ENCODE data around the gene SCG5.

SCG5 gene

GRCh38 chr15:32705446-32705845, 63.9 kb downstream of the SCG5 start:
- TF ChIP-seq, protein P1, sequence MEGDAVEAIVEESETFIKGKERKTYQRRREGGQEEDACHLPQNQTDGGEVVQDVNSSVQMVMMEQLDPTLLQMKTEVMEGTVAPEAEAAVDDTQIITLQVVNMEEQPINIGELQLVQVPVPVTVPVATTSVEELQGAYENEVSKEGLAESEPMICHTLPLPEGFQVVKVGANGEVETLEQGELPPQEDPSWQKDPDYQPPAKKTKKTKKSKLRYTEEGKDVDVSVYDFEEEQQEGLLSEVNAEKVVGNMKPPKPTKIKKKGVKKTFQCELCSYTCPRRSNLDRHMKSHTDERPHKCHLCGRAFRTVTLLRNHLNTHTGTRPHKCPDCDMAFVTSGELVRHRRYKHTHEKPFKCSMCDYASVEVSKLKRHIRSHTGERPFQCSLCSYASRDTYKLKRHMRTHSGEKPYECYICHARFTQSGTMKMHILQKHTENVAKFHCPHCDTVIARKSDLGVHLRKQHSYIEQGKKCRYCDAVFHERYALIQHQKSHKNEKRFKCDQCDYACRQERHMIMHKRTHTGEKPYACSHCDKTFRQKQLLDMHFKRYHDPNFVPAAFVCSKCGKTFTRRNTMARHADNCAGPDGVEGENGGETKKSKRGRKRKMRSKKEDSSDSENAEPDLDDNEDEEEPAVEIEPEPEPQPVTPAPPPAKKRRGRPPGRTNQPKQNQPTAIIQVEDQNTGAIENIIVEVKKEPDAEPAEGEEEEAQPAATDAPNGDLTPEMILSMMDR (conservative IDR thresholded peaks at IDR 0.05; ENCODE audit: low read depth, low read length): no peak
- H3K4me1 ChIP-seq (ENCODE audit: low read depth, poor library complexity, severe bottlenecking): no peaks in the 10 kb centered on the region
- no peak overlapping the region for H3K4me3 ChIP-seq (IDR thresholded peaks at IDR 0.05; ENCODE audit: insufficient read depth, low read depth, low read length)
- no peak overlapping the region for H3K4me2 ChIP-seq
- no peaks in the 10 kb centered on the region for H3K27me3 ChIP-seq (ENCODE audit: insufficient read depth, low read depth)
- no peak overlapping the region for H3K9ac ChIP-seq
- H4K20me1 ChIP-seq (ENCODE audit: insufficient read depth): no peaks in the 10 kb centered on the region
- H3K27ac ChIP-seq: no peak overlapping the region
- no peaks in the 10 kb centered on the region for H3K79me2 ChIP-seq (ENCODE audit: insufficient read depth, low read depth)
- H2AFZ ChIP-seq (ENCODE audit: low read depth): no peak overlapping the region
- no peaks in the 10 kb centered on the region for H3K36me3 ChIP-seq (ENCODE audit: insufficient read depth)

DNA sequence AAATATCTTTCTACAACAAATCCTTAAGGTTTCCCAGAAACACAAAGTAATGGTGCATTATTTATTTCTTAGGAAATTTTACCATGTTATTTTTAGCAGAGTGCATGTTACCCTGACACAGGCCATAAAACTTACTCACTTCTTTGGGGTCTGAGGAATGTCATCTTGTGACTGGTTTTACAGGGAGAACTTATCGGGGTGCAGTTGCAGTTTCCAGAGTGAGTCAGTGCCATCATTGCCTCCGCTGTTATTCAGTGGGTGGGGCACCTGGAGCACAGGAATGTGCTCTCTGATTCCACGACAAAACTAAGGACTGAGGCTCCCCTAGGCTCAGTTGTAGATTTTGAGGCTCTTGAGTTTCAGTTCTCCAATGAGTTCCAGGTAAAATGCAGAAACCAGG, 65.2 kb downstream of the SCG5 start:
- no peaks in the 10 kb centered on the region for H3K27me3 ChIP-seq (ENCODE audit: insufficient read depth, low read depth)
- no peaks in the 10 kb centered on the region for H3K36me3 ChIP-seq (ENCODE audit: insufficient read depth)
- no peaks in the 10 kb centered on the region for H3K4me1 ChIP-seq (ENCODE audit: low read depth, poor library complexity, severe bottlenecking)
- no peak overlapping the region for H3K4me2 ChIP-seq
- no peak overlapping the region for H2AFZ ChIP-seq (ENCODE audit: low read depth)
- no peak overlapping the region for H3K27ac ChIP-seq
- TF ChIP-seq, protein P1 (conservative IDR thresholded peaks at IDR 0.05; ENCODE audit: low read depth, low read length): no peak
- H4K20me1 ChIP-seq (ENCODE audit: insufficient read depth): no peaks in the 10 kb centered on the region
- no peaks in the 10 kb centered on the region for H3K79me2 ChIP-seq (ENCODE audit: insufficient read depth, low read depth)
- H3K9ac ChIP-seq: no peak overlapping the region
- no peak overlapping the region for H3K4me3 ChIP-seq (IDR thresholded peaks at IDR 0.05; ENCODE audit: insufficient read depth, low read depth, low read length)

- Histone ChIP-seq H3K79me2 (ENCODE audit: insufficient read depth, low read depth) (no peaks in the 10 kb centered on the region), H3K27ac (no peak overlapping the region), H3K4me2 (no peak overlapping the region), H4K20me1 (ENCODE audit: insufficient read depth) (no peaks in the 10 kb centered on the region), H3K9ac (no peak overlapping the region), H3K4me3 (IDR thresholded peaks at IDR 0.05; ENCODE audit: insufficient read depth, low read depth, low read length) (no peak overlapping the region), H2AFZ (ENCODE audit: low read depth) (no peak overlapping the region), H3K36me3 (ENCODE audit: insufficient read depth) (no peaks in the 10 kb centered on the region), H3K4me1 (ENCODE audit: low read depth, poor library complexity, severe bottlenecking) (no peaks in the 10 kb centered on the region), H3K27me3 (ENCODE audit: insufficient read depth, low read depth) (no peaks in the 10 kb centered on the region)
- TF ChIP-seq, protein P1 (conservative IDR thresholded peaks at IDR 0.05; ENCODE audit: low read depth, low read length): no peak
These were observed 65.9 kb downstream of the SCG5 start for GRCh38 chr15:32707436-32707835.

DNA sequence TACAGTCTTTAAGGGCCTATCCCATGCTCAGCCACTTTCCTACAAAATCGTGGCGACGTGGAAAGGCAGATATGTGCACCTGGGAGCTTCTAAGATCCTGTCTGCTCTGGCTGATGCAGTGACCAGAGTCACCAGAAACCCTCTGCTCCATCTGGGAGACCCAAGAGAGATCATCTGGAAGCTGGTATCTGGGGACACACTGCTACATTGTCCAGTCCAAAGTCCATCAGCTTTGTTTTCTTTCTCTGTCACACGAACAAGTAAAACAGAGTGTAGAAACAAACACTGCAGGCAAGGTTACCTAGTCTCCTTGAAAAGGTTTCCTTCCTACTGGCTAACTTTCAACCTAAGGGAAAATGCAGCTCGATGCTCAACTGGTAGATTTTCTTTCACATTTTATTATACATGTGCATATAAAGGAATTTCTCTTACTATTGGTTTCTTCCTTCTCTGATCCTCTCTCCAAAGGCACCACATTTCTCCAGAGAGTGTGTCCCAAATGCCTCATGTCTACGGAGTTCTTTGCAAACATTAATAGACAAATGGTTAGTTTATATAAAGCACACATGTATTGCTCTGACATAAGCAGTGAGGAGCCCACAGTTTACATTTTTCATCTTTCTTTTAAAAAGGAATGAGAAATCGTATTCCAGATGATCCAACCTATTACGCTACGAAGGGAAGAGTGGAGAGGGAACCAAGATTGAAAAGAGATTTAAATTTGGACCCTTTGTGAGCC, 68.0 kb downstream of the SCG5 start:
- H3K9ac ChIP-seq: no peak overlapping the region
- no peak overlapping the region for H3K4me3 ChIP-seq (IDR thresholded peaks at IDR 0.05; ENCODE audit: insufficient read depth, low read depth, low read length)
- no peaks in the 10 kb centered on the region for H4K20me1 ChIP-seq (ENCODE audit: insufficient read depth)
- H3K4me2 ChIP-seq: no peak overlapping the region
- H3K27ac ChIP-seq: no peak overlapping the region
- no peak overlapping the region for H2AFZ ChIP-seq (ENCODE audit: low read depth)
- TF ChIP-seq, protein P1 (conservative IDR thresholded peaks at IDR 0.05; ENCODE audit: low read depth, low read length): no peak
- H3K4me1 ChIP-seq (ENCODE audit: low read depth, poor library complexity, severe bottlenecking): no peaks in the 10 kb centered on the region
- no peaks in the 10 kb centered on the region for H3K79me2 ChIP-seq (ENCODE audit: insufficient read depth, low read depth)
- H3K27me3 ChIP-seq (ENCODE audit: insufficient read depth, low read depth): no peaks in the 10 kb centered on the region
- no peaks in the 10 kb centered on the region for H3K36me3 ChIP-seq (ENCODE audit: insufficient read depth)
